ENCODE results near the gene ST8SIA3. TPM values are rescaled to one million over a fixed set of nuclear protein-coding genes. Genes with fewer than 3 reads are reported as not detected.

The ST8SIA3 gene
- total and polyA plus RNA-seq, 2 donors (not counting 1 experiment from before 2014, with no cell fraction given): not detected

- no peaks in the 10 kb centered on the region for H4K20me1 ChIP-seq (ENCODE audit: control insufficient read depth, extremely low read depth, insufficient read depth, low read length)
- H3K4me1 ChIP-seq (ENCODE audit: control insufficient read depth, extremely low read depth, insufficient read depth, low read length): no peaks in the 10 kb centered on the region
- TF ChIP-seq EZH2 (IDR thresholded peaks at IDR 0.05; ENCODE audit: low read length, missing control alignments): no peak
- TF ChIP-seq, protein P1, sequence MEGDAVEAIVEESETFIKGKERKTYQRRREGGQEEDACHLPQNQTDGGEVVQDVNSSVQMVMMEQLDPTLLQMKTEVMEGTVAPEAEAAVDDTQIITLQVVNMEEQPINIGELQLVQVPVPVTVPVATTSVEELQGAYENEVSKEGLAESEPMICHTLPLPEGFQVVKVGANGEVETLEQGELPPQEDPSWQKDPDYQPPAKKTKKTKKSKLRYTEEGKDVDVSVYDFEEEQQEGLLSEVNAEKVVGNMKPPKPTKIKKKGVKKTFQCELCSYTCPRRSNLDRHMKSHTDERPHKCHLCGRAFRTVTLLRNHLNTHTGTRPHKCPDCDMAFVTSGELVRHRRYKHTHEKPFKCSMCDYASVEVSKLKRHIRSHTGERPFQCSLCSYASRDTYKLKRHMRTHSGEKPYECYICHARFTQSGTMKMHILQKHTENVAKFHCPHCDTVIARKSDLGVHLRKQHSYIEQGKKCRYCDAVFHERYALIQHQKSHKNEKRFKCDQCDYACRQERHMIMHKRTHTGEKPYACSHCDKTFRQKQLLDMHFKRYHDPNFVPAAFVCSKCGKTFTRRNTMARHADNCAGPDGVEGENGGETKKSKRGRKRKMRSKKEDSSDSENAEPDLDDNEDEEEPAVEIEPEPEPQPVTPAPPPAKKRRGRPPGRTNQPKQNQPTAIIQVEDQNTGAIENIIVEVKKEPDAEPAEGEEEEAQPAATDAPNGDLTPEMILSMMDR (conservative IDR thresholded peaks at IDR 0.05 in 1 of 2, IDR thresholded peaks at IDR 0.05 in 1 of 2; ENCODE audit: low read depth in 1 of 2, low read length in 2 of 2): no peak
- DNase-seq (ENCODE audit: low read depth in 2 of 2): no peak
- no peak overlapping the region for H3K27ac ChIP-seq (ENCODE audit: insufficient read depth, low read length)
- H3K4me3 ChIP-seq (replicated peaks in 1 of 4; ENCODE audit: control extremely low read depth in 1 of 4, insufficient read depth in 1 of 4, low read depth in 3 of 4, low read length in 4 of 4): no peak overlapping the region
- H3K36me3 ChIP-seq (ENCODE audit: control insufficient read depth, insufficient read depth, low read length): no peaks in the 10 kb centered on the region
- H3K9ac ChIP-seq (ENCODE audit: insufficient read depth, low read length): no peak overlapping the region
- no peak overlapping the region for H3K4me2 ChIP-seq (ENCODE audit: extremely low read depth, insufficient read depth, low read length)
- H2AFZ ChIP-seq (ENCODE audit: low read length): no peak overlapping the region
- H3K27me3 ChIP-seq (ENCODE audit: control insufficient read depth, insufficient read depth, low read length): no peaks in the 10 kb centered on the region
- H3K79me2 ChIP-seq (ENCODE audit: control insufficient read depth, insufficient read depth, low read length): no peaks in the 10 kb centered on the region
- H3K9me3 ChIP-seq (ENCODE audit: control insufficient read depth, insufficient read depth, low read depth, low read length): no peaks in the 10 kb centered on the region
These were observed 18.4 kb upstream of the ST8SIA3 start for GRCh38 chr18:57333940-57334339.

DNA sequence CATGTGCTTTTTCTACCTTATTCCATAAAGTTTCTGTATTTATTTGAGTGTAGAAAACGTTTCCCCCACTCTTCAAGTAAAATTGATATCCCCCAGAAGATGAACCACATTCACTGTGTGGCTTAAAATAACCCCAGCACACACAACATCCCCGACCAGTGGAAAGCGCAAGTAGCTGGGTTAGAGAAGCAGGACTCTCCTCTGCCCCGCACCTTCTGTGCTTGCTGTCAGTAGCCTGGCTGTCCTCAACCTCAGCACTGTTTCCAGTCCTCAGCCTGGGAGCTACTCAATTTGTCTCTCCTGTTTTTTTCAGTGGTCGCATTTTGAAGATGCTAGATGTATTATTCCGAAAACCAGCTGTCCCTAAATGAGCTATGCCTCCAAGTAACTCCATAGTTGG is 18.0 kb upstream of the ST8SIA3 start:
- DNase-seq (ENCODE audit: low read depth in 2 of 2): no peak
- H3K79me2 ChIP-seq (ENCODE audit: control insufficient read depth, insufficient read depth, low read length): no peaks in the 10 kb centered on the region
- no peaks in the 10 kb centered on the region for H4K20me1 ChIP-seq (ENCODE audit: control insufficient read depth, extremely low read depth, insufficient read depth, low read length)
- no peak overlapping the region for H3K4me2 ChIP-seq (ENCODE audit: extremely low read depth, insufficient read depth, low read length)
- no peak overlapping the region for H3K27ac ChIP-seq (ENCODE audit: insufficient read depth, low read length)
- H3K9me3 ChIP-seq (ENCODE audit: control insufficient read depth, insufficient read depth, low read depth, low read length): no peaks in the 10 kb centered on the region
- no peaks in the 10 kb centered on the region for H3K27me3 ChIP-seq (ENCODE audit: control insufficient read depth, insufficient read depth, low read length)
- H3K36me3 ChIP-seq (ENCODE audit: control insufficient read depth, insufficient read depth, low read length): no peaks in the 10 kb centered on the region
- H2AFZ ChIP-seq (ENCODE audit: low read length): no peak overlapping the region
- no peak overlapping the region for H3K9ac ChIP-seq (ENCODE audit: insufficient read depth, low read length)
- TF ChIP-seq, protein P1 (conservative IDR thresholded peaks at IDR 0.05 in 1 of 2, IDR thresholded peaks at IDR 0.05 in 1 of 2; ENCODE audit: low read depth in 1 of 2, low read length in 2 of 2): no peak
- no peak for TF ChIP-seq EZH2 (IDR thresholded peaks at IDR 0.05; ENCODE audit: low read length, missing control alignments)
- H3K4me3 ChIP-seq (replicated peaks in 1 of 4; ENCODE audit: control extremely low read depth in 1 of 4, insufficient read depth in 1 of 4, low read depth in 3 of 4, low read length in 4 of 4): no peak overlapping the region
- H3K4me1 ChIP-seq (ENCODE audit: control insufficient read depth, extremely low read depth, insufficient read depth, low read length): no peaks in the 10 kb centered on the region

- H3K27me3 ChIP-seq (ENCODE audit: control insufficient read depth, insufficient read depth, low read length): no peaks in the 10 kb centered on the region
- TF ChIP-seq, protein P1 (conservative IDR thresholded peaks at IDR 0.05 in 1 of 2, IDR thresholded peaks at IDR 0.05 in 1 of 2; ENCODE audit: low read depth in 1 of 2, low read length in 2 of 2): no peak
- no peak for TF ChIP-seq EZH2 (IDR thresholded peaks at IDR 0.05; ENCODE audit: low read length, missing control alignments)
- no peaks in the 10 kb centered on the region for H3K9me3 ChIP-seq (ENCODE audit: control insufficient read depth, insufficient read depth, low read depth, low read length)
- H3K4me2 ChIP-seq (ENCODE audit: extremely low read depth, insufficient read depth, low read length): no peak overlapping the region
- no peaks in the 10 kb centered on the region for H3K36me3 ChIP-seq (ENCODE audit: control insufficient read depth, insufficient read depth, low read length)
- H2AFZ ChIP-seq (ENCODE audit: low read length): no peak overlapping the region
- no peak for DNase-seq (ENCODE audit: low read depth in 2 of 2)
- no peaks in the 10 kb centered on the region for H4K20me1 ChIP-seq (ENCODE audit: control insufficient read depth, extremely low read depth, insufficient read depth, low read length)
- no peak overlapping the region for H3K27ac ChIP-seq (ENCODE audit: insufficient read depth, low read length)
- no peaks in the 10 kb centered on the region for H3K4me1 ChIP-seq (ENCODE audit: control insufficient read depth, extremely low read depth, insufficient read depth, low read length)
- no peak overlapping the region for H3K4me3 ChIP-seq (replicated peaks in 1 of 4; ENCODE audit: control extremely low read depth in 1 of 4, insufficient read depth in 1 of 4, low read depth in 3 of 4, low read length in 4 of 4)
- H3K9ac ChIP-seq (ENCODE audit: insufficient read depth, low read length): no peak overlapping the region
- H3K79me2 ChIP-seq (ENCODE audit: control insufficient read depth, insufficient read depth, low read length): no peaks in the 10 kb centered on the region
These were observed 16.0 kb upstream of the ST8SIA3 start for GRCh38 chr18:57336343-57336742.
